GM21367 (cell line): ENCODE measurements around the gene ACSM6.

Source experiments
- ATAC-seq: cut with Tn5 transposase; IDR thresholded peaks from one replicate; pipeline ENCODE4 v1.9.1; 2021; ENCODE audit not compliant: unreplicated experiment

The ACSM6 gene

GRCh38 chr10:95266674-95267095 is 72.6 kb downstream of the ACSM6 start:
- peak; percentile 78 for ATAC-seq

- ATAC-seq = no peak
These were observed 73.2 kb downstream of the ACSM6 start for GRCh38 chr10:95267251-95267650.

GRCh38 chr10:95268438-95268837 is 74.4 kb downstream of the ACSM6 start:
- ATAC-seq = no peak

DNA sequence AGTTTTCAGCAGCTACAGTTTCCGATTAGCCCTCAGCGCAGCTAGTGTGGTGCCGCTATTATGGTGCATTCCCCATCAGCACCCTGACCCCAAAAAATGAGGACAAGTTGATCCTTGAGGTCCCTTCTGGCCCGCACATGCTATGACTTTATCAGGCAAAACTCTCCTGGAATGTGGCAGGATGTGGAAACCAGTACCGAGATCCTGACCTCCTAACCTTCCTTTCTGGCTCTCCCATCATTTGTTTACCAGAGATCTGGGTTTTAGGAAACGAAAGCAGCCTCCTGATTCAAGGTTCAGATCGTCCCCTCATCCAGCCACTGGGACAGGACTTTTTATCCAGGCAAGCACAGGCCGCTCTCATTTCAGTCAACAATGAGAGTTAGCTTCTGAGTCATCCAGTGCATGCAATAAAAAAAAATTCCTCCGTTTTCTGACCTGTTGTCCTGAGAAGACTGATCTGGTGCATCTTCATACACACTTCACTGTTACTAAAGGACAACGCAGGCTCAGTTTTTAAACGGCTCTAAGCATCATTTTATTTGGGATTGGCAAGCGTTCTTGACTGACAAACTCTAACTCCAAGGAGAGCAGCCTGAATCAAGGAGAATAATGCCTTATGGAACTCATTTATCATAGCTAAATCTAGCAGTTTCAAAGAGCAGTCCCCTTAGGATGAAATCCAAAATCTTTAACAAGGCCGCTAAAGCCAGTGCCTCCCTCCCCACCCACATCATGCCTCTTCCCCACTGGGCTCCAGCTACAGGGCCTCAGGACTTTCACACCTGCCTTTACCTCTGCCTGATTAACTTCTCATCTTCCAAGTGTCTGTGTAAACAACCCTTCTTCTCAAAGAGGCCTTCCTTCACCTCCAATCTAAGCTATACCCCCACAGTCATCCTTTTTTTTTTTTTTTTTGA is 79.6 kb downstream of the ACSM6 start:
- no peak for ATAC-seq

- no peak for ATAC-seq
These were observed 81.8 kb downstream of the ACSM6 start for GRCh38 chr10:95275726-95276366.

GRCh38 chr10:95276367-95277200 is 82.5 kb downstream of the ACSM6 start:
- no peak for ATAC-seq

DNA sequence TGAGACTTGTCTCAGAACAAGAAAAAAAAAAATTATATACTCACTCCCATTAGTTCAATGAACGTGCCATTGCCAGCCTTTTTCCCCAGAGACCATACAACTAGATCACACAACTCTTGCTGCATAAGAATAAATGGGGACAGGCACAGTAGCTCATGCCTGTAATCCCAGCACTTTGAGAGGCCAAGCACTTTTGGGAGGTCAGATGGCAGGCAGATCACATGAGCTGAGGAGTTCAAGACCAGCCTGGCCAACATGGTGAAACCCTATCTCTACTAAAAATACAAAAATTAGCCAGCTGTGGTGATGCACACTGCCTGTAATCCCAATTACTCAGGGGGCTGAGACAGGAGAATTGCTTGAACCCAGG is 83.1 kb downstream of the ACSM6 start:
- no peak for ATAC-seq

- ATAC-seq = no peak
These were observed 83.6 kb downstream of the ACSM6 start for GRCh38 chr10:95277614-95278013.
